ENCODE results near the gene HSPA1L. TPM values are rescaled to one million over a fixed set of nuclear protein-coding genes. Genes with fewer than 3 reads are reported as not detected.

Gene HSPA1L
- total RNA-seq, 3 donors from 2014 or later (not counting 1 experiment from before 2014, with no cell fraction given) = 2.0 to 4.5 (median 3.6) TPM

GRCh38 chr6:31764198-31764597 lies 50.9 kb downstream of the HSPA1L start:
- DNase-seq = no peak
- peaks cover 0 to 10% of the 10 kb centered on the region in 2 donors for H3K4me1 Mint-ChIP-seq
- 95% methylated on average over 3 of the region's 4 CpGs for WGBS (ENCODE audit: insufficient coverage)
- H3K27ac Mint-ChIP-seq = no peak overlapping the region
- H3K36me3 Mint-ChIP-seq = no peaks in the 10 kb centered on the region
- ATAC-seq = no peak
- Histone ChIP-seq H3K4me3 (ENCODE audit: low read length) (no peak overlapping the region), H3K9me3 (ENCODE audit: control insufficient read depth, insufficient read depth, low read length) (no peaks in the 10 kb centered on the region), H3K36me3 (ENCODE audit: control insufficient read depth, insufficient read depth, low read length) (peaks cover 3% of the 10 kb centered on the region), H3K27me3 (ENCODE audit: control insufficient read depth, insufficient read depth, low read length) (no peaks in the 10 kb centered on the region), H3K27ac (ENCODE audit: low read length) (no peak overlapping the region), H3K4me1 (ENCODE audit: control insufficient read depth, insufficient read depth, low read length) (no peaks in the 10 kb centered on the region)
- no peak overlapping the region for H3K4me3 Mint-ChIP-seq
- no peak for TF ChIP-seq CTCF (IDR thresholded peaks at IDR 0.05)
- intact Hi-C loops (cut with micrococcal nuclease) = no loop called here
- H3K27me3 Mint-ChIP-seq (ENCODE audit: low read depth in 2 of 2) = no peaks in the 10 kb centered on the region
- no peaks in the 10 kb centered on the region for H3K9me3 Mint-ChIP-seq

- Mint-ChIP-seq H3K27ac (no peak overlapping the region), H3K9me3 (no peaks in the 10 kb centered on the region), H3K27me3 (ENCODE audit: low read depth in 2 of 2) (no peaks in the 10 kb centered on the region), H3K4me3 (no peak overlapping the region), H3K36me3 (no peaks in the 10 kb centered on the region), H3K4me1 (peaks cover 0 to 10% of the 10 kb centered on the region in 2 donors)
- 88% methylated on average over 1 of the region's 1 CpG for WGBS (ENCODE audit: insufficient coverage)
- Histone ChIP-seq H3K27ac (ENCODE audit: low read length) (no peak overlapping the region), H3K4me3 (ENCODE audit: low read length) (no peak overlapping the region), H3K9me3 (ENCODE audit: control insufficient read depth, insufficient read depth, low read length) (no peaks in the 10 kb centered on the region), H3K4me1 (ENCODE audit: control insufficient read depth, insufficient read depth, low read length) (no peaks in the 10 kb centered on the region), H3K27me3 (ENCODE audit: control insufficient read depth, insufficient read depth, low read length) (no peaks in the 10 kb centered on the region), H3K36me3 (ENCODE audit: control insufficient read depth, insufficient read depth, low read length) (peaks cover 3% of the 10 kb centered on the region)
- intact Hi-C loops (cut with micrococcal nuclease) = no loop called here
- no peak for ATAC-seq
- DNase-seq = no peak
- TF ChIP-seq CTCF (IDR thresholded peaks at IDR 0.05) = no peak
Observed at GRCh38 chr6:31763619-31763940, 51.5 kb downstream of the HSPA1L start.

- 91% methylated on average over 8 of the region's 8 CpGs for WGBS (ENCODE audit: insufficient coverage)
- no peaks in the 10 kb centered on the region for H3K9me3 ChIP-seq (ENCODE audit: control insufficient read depth, insufficient read depth, low read length)
- no peaks in the 10 kb centered on the region for H3K9me3 Mint-ChIP-seq
- H3K27me3 ChIP-seq (ENCODE audit: control insufficient read depth, insufficient read depth, low read length) = no peaks in the 10 kb centered on the region
- peaks cover 3% of the 10 kb centered on the region for H3K36me3 ChIP-seq (ENCODE audit: control insufficient read depth, insufficient read depth, low read length)
- DNase-seq (no peak), ATAC-seq (no peak)
- no peaks in the 10 kb centered on the region for H3K27me3 Mint-ChIP-seq (ENCODE audit: low read depth in 2 of 2)
- no peak overlapping the region for H3K27ac ChIP-seq (ENCODE audit: low read length)
- no peaks in the 10 kb centered on the region for H3K4me1 ChIP-seq (ENCODE audit: control insufficient read depth, insufficient read depth, low read length)
- H3K4me1 Mint-ChIP-seq = peaks cover 0 to 10% of the 10 kb centered on the region in 2 donors
- H3K4me3 Mint-ChIP-seq = no peak overlapping the region
- no peak overlapping the region for H3K4me3 ChIP-seq (ENCODE audit: low read length)
- no peak overlapping the region for H3K27ac Mint-ChIP-seq
- no peaks in the 10 kb centered on the region for H3K36me3 Mint-ChIP-seq
- intact Hi-C loops (cut with micrococcal nuclease) = no loop called here
- TF ChIP-seq CTCF (IDR thresholded peaks at IDR 0.05) = no peak
Observed at GRCh38 chr6:31762878-31763618, 52.0 kb downstream of the HSPA1L start.

GRCh38 chr6:31762356-31762755 lies 52.7 kb downstream of the HSPA1L start, which contains the start of gene SAPCD1:
SAPCD1 (plus strand) TSS chr6:31762656; CDS start chr6:31763055, 399 bp downstream.
- ATAC-seq (no peak), DNase-seq (no peak)
- H3K9me3 Mint-ChIP-seq = no peaks in the 10 kb centered on the region
- TF ChIP-seq CTCF (IDR thresholded peaks at IDR 0.05) = no peak
- H3K27ac Mint-ChIP-seq = no peak within 1 kb of the TSS
- intact Hi-C loops (cut with micrococcal nuclease) = no loop called here
- H3K36me3 ChIP-seq (ENCODE audit: control insufficient read depth, insufficient read depth, low read length) = peaks cover 3% of the 10 kb centered on the region
- H3K9me3 ChIP-seq (ENCODE audit: control insufficient read depth, insufficient read depth, low read length) = no peaks in the 10 kb centered on the region
- 84% methylated on average over 4 of the region's 4 CpGs for WGBS (ENCODE audit: insufficient coverage)
- no peaks in the 10 kb centered on the region for H3K4me1 ChIP-seq (ENCODE audit: control insufficient read depth, insufficient read depth, low read length)
- H3K27ac ChIP-seq (ENCODE audit: low read length) = no peak within 1 kb of the TSS
- H3K4me3 Mint-ChIP-seq = no peak within 1 kb of the TSS
- H3K27me3 ChIP-seq (ENCODE audit: control insufficient read depth, insufficient read depth, low read length) = no peaks in the 10 kb centered on the region
- H3K4me1 Mint-ChIP-seq = peaks cover 0 to 7% of the 10 kb centered on the region in 2 donors
- H3K27me3 Mint-ChIP-seq (ENCODE audit: low read depth in 2 of 2) = no peaks in the 10 kb centered on the region
- no peak within 1 kb of the TSS for H3K4me3 ChIP-seq (ENCODE audit: low read length)
- no peaks in the 10 kb centered on the region for H3K36me3 Mint-ChIP-seq

Measured in natural killer cell (primary cell).